ENCODE results near the gene PRKN.

PRKN gene

DNA sequence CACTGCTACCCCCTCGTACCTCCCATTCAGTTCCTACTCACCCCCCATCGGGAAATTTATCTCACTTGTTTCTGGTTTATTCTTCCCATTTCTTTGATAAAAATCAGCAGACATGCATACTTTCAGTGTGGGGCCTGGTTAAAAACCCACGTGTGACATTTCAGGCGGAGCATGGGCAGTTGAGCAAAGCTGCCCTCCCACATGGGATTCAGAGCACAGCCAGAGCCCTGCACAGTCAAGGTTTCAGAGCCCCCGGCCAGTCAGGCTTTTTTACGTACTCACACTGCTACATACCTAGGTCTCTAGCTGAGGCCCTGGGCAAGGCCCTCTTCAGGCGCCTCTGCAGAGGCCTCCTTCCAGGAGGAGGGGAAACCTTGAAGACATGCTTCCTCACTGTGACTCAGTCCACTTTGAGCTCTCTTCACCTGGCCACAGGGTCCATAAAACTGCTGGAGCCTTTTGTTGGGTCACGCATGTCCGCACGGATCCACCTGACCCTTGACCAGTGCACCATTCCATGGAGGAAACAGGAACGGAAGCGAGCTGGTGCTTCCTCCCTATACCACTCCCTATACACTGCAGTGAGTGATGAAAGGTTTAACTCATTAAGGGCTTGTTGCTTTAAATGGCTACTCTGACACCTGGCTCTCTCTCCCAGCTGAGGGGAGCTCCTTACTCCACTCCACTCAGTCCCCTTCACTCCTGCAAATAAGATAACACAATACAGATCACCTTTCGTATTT, 713.3 kb downstream of the PRKN start:
- H3K27me3 ChIP-seq (ENCODE audit: insufficient read depth, low read length) = no peaks in the 10 kb centered on the region
- H3K9ac ChIP-seq (ENCODE audit: low read depth, low read length) = no peak overlapping the region
- H3K36me3 ChIP-seq (ENCODE audit: insufficient read depth, low read length) = no peaks in the 10 kb centered on the region
- no peak overlapping the region for H3K4me3 ChIP-seq (ENCODE audit: low read length)
- no peaks in the 10 kb centered on the region for H3K4me1 ChIP-seq (ENCODE audit: insufficient read depth, low read length)
- H3K27ac ChIP-seq (ENCODE audit: low read depth, low read length) = no peak overlapping the region
- no peaks in the 10 kb centered on the region; the same call in 1 of the 2 replicates for H3K9me3 ChIP-seq (ENCODE audit: insufficient read depth, low read depth, low read length)
- 88% methylated on average over 11 of the region's 13 CpGs for WGBS

DNA sequence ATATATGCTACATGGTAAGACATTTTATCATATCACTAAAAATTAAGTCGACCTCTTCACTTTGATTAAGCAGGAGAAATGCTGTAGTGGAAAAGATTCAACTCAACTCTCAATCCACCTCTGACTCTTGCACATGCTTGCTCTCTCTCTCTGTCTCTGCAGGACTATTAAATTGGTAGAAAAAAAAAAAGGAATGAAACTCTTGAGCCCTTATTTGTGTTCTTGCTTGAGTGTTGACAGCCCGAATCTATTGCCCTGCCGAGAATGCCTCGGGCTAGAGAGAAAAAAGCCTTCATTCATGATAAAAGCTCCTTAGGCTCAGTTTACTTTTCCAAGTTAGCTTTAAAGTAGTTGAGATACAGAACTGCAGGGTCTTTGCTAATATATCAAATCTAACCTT, 722.2 kb downstream of the PRKN start:
- H3K9ac ChIP-seq (ENCODE audit: low read depth, low read length) = no peak overlapping the region
- no peaks in the 10 kb centered on the region for H3K9me3 ChIP-seq (ENCODE audit: insufficient read depth, low read depth, low read length)
- no peaks in the 10 kb centered on the region for H3K36me3 ChIP-seq (ENCODE audit: insufficient read depth, low read length)
- no peak overlapping the region for H3K4me3 ChIP-seq (ENCODE audit: low read length)
- no peak overlapping the region for H3K27ac ChIP-seq (ENCODE audit: low read depth, low read length)
- H3K4me1 ChIP-seq (ENCODE audit: insufficient read depth, low read length) = peaks cover 6% of the 10 kb centered on the region
- H3K27me3 ChIP-seq (ENCODE audit: insufficient read depth, low read length) = no peaks in the 10 kb centered on the region
- 58% methylated on average over 4 of the region's 4 CpGs for WGBS

DNA sequence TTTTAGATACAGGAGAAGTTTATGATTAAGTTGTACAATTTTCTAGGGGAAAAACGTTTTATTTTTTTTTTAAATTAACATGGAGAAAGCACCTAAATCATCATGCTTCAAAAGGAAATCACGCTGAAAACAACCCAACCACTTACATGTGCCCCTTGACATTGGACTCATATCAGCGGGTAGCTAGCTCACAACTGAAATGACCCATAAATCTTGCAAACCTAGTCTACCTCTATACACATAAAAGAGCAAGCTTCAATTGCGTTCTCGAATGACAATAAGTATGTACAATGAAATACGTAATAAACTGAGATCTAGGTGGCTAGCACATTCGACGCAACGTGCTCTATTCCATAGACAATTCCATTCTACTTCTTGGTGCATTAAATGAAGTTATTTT, 730.8 kb downstream of the PRKN start:
- H3K9me3 ChIP-seq (ENCODE audit: insufficient read depth, low read depth, low read length) = no peaks in the 10 kb centered on the region
- H3K4me3 ChIP-seq (ENCODE audit: low read length) = no peak overlapping the region
- no peak overlapping the region for H3K27ac ChIP-seq (ENCODE audit: low read depth, low read length)
- no peak overlapping the region for H3K9ac ChIP-seq (ENCODE audit: low read depth, low read length)
- H3K4me1 ChIP-seq (ENCODE audit: insufficient read depth, low read length) = no peaks in the 10 kb centered on the region
- no peaks in the 10 kb centered on the region for H3K36me3 ChIP-seq (ENCODE audit: insufficient read depth, low read length)
- 97% methylated on average over 5 of the region's 9 CpGs for WGBS
- no peaks in the 10 kb centered on the region for H3K27me3 ChIP-seq (ENCODE audit: insufficient read depth, low read length)

DNA sequence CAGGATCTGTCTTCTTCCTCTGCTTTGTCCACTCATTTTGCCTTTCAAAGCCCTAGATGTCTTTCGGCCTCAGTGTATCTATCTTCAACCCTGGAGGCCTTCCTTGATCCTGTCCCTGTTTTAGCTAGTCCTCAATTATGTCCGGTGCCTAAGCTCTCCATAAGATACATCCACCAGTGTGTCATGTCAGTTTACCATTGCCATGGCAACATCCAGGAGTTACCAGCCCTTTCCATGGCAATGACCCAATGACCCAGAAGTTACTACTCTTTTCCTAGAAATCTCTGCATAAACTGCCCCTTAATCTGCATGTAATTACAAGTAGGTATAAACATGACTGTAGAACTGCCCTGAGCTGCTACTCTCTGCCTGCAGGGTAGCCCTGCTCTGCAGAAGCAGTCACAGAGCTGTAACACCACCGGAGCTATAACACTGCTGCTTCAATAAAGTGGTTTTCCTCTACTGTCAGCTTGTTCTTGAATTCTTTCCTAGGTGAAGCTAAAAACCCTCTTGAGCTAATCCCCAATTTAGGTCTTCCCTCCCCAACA, 741.6 kb downstream of the PRKN start:
- H3K4me1 ChIP-seq (ENCODE audit: insufficient read depth, low read length) = no peaks in the 10 kb centered on the region
- H3K27ac ChIP-seq (ENCODE audit: low read depth, low read length) = no peak overlapping the region
- no peak overlapping the region for H3K9ac ChIP-seq (ENCODE audit: low read depth, low read length)
- H3K27me3 ChIP-seq (ENCODE audit: insufficient read depth, low read length) = no peaks in the 10 kb centered on the region
- no peaks in the 10 kb centered on the region for H3K36me3 ChIP-seq (ENCODE audit: insufficient read depth, low read length)
- 92% methylated on average over 3 of the region's 3 CpGs for WGBS
- no peaks in the 10 kb centered on the region for H3K9me3 ChIP-seq (ENCODE audit: insufficient read depth, low read depth, low read length)
- H3K4me3 ChIP-seq (ENCODE audit: low read length) = no peak overlapping the region

DNA sequence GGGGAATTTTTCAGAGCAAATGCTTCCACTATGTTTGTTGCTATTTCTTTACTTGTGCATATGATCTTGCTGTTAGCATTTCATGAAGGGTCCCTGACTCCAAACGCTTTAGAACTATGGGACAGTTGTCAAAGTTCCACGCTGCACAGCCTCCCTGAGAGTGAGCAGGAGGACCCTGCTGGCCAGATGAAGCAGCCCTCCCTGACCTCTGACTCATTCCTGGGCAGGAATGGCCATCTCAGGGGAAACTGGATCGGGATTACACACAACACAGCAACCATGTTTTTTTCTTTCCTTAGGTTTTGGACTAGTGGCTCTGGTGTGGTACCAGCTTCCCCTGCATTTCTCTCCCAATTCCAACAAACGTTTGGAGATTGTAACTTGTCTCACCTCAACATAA, 742.9 kb downstream of the PRKN start:
- Histone ChIP-seq H3K9ac (ENCODE audit: low read depth, low read length) (no peak overlapping the region), H3K9me3 (ENCODE audit: insufficient read depth, low read depth, low read length) (no peaks in the 10 kb centered on the region), H3K36me3 (ENCODE audit: insufficient read depth, low read length) (no peaks in the 10 kb centered on the region), H3K27me3 (ENCODE audit: insufficient read depth, low read length) (no peaks in the 10 kb centered on the region), H3K4me1 (ENCODE audit: insufficient read depth, low read length) (no peaks in the 10 kb centered on the region), H3K27ac (ENCODE audit: low read depth, low read length) (no peak overlapping the region), H3K4me3 (ENCODE audit: low read length) (no peak overlapping the region)
- 93% methylated on average over 4 of the region's 4 CpGs for WGBS

DNA sequence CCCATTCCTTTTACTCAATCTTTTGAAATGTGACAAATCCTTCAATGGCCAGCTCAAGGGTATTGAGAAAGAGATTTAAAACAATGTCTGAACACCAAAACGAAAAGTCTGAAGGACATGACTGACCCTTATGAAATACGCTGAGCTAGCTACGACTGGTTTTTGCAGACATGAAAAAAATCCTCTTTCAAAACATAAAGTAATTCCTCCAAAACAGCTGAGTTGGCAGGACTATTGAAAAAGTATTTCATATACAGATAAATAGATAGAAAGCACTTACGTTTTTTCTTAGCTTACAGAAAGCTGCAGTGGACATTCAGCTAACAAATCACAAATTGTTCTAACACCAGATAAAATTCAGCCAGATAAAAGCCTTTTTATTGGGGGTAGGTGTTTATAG, 751.0 kb downstream of the PRKN start:
- H3K36me3 ChIP-seq (ENCODE audit: insufficient read depth, low read length) = no peaks in the 10 kb centered on the region
- no peaks in the 10 kb centered on the region for H3K4me1 ChIP-seq (ENCODE audit: insufficient read depth, low read length)
- no peak overlapping the region for H3K27ac ChIP-seq (ENCODE audit: low read depth, low read length)
- 94% methylated on average over 4 of the region's 4 CpGs for WGBS
- no peaks in the 10 kb centered on the region for H3K9me3 ChIP-seq (ENCODE audit: insufficient read depth, low read depth, low read length)
- no peak overlapping the region for H3K9ac ChIP-seq (ENCODE audit: low read depth, low read length)
- no peaks in the 10 kb centered on the region for H3K27me3 ChIP-seq (ENCODE audit: insufficient read depth, low read length)
- no peak overlapping the region for H3K4me3 ChIP-seq (ENCODE audit: low read length)

DNA sequence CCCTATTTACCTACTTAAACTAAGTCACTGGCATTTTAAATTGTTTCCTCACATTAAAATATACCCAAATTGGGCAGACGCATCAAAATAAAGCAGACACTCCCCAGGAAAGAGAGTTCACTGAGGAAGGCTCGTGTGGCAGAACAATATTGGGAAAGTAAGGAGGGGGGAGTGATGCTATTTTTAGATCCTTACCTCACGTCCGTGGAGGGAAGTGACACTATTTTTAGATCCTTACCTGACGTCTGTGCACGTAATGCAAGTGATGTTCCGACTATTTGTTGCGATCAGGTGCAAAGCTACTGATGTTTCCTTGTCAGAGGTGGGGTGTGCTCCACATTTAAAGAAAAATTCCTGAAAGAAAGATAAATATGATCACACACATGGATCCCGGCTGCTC, 754.5 kb downstream of the PRKN start:
- H3K4me3 ChIP-seq (ENCODE audit: low read length) = no peak overlapping the region
- H3K9ac ChIP-seq (ENCODE audit: low read depth, low read length) = no peak overlapping the region
- H3K27ac ChIP-seq (ENCODE audit: low read depth, low read length) = no peak overlapping the region
- no peaks in the 10 kb centered on the region for H3K36me3 ChIP-seq (ENCODE audit: insufficient read depth, low read length)
- H3K4me1 ChIP-seq (ENCODE audit: insufficient read depth, low read length) = no peaks in the 10 kb centered on the region
- 93% methylated on average over 9 of the region's 9 CpGs for WGBS
- no peaks in the 10 kb centered on the region for H3K27me3 ChIP-seq (ENCODE audit: insufficient read depth, low read length)
- H3K9me3 ChIP-seq (ENCODE audit: insufficient read depth, low read depth, low read length) = no peaks in the 10 kb centered on the region

DNA sequence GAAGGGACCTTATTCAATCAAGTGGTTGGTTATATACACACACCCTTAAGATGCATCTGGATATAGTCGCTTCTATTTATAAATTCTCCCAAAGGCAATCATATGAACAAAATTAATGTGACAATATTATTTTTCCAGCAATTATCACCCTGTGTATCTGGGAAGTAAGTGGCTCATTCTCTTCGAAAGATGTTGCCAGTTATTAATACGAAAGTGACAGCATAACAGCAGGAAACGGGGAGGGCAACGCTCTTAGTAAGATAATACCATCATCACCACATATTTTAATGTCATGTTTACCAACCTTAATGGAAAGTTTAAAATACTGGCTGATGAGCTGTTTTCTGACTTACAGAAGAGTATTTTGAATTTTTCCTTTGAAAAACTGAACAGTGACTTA, 756.5 kb downstream of the PRKN start:
- H3K27ac ChIP-seq (ENCODE audit: low read depth, low read length) = no peak overlapping the region
- no peaks in the 10 kb centered on the region for H3K4me1 ChIP-seq (ENCODE audit: insufficient read depth, low read length)
- WGBS = 100% methylated on average over 5 of the region's 5 CpGs
- H3K9me3 ChIP-seq (ENCODE audit: insufficient read depth, low read depth, low read length) = no peaks in the 10 kb centered on the region
- H3K9ac ChIP-seq (ENCODE audit: low read depth, low read length) = no peak overlapping the region
- no peaks in the 10 kb centered on the region for H3K27me3 ChIP-seq (ENCODE audit: insufficient read depth, low read length)
- H3K4me3 ChIP-seq (ENCODE audit: low read length) = no peak overlapping the region
- H3K36me3 ChIP-seq (ENCODE audit: insufficient read depth, low read length) = no peaks in the 10 kb centered on the region

DNA sequence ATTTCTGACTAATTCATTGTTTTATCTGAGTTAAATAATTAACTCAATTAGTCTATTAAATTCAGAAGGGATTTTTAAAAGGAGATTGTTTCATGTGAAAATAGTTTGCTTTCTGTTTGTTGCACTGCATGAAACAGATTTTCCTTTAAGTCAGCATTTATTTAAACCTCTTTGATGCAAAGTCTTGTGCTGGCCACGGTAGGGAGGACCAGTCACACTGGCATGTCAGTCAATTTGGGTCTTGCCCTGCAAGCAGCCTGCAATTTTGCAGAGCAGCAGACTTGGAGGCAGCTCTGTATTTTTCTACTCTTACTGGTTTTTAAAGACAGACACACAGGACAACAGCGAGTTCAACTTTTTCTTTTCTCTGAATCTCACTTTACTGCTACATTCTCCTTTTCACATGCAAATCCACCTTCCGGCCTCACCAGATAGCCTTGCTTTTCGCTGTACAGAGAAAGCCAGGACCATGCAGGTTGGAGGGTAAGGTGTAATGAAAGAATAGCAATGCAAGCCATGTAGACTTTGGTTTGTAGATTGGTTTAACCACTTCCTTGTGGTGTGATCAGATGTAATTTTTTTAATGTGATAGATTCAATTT, 763.8 kb downstream of the PRKN start:
- H3K27me3 ChIP-seq (ENCODE audit: insufficient read depth, low read length) = no peaks in the 10 kb centered on the region
- no peak overlapping the region; the same call in 1 of the 2 replicates for H3K9ac ChIP-seq (ENCODE audit: low read depth, low read length)
- peak overlapping the region; percentile 62; the same call in 1 of the 2 replicates for H3K27ac ChIP-seq (ENCODE audit: low read depth, low read length)
- H3K4me3 ChIP-seq (ENCODE audit: low read length) = no peak overlapping the region
- H3K9me3 ChIP-seq (ENCODE audit: insufficient read depth, low read depth, low read length) = no peaks in the 10 kb centered on the region
- WGBS = 16% methylated on average over 4 of the region's 4 CpGs
- H3K36me3 ChIP-seq (ENCODE audit: insufficient read depth, low read length) = no peaks in the 10 kb centered on the region
- peaks cover 23% of the 10 kb centered on the region for H3K4me1 ChIP-seq (ENCODE audit: insufficient read depth, low read length)

DNA sequence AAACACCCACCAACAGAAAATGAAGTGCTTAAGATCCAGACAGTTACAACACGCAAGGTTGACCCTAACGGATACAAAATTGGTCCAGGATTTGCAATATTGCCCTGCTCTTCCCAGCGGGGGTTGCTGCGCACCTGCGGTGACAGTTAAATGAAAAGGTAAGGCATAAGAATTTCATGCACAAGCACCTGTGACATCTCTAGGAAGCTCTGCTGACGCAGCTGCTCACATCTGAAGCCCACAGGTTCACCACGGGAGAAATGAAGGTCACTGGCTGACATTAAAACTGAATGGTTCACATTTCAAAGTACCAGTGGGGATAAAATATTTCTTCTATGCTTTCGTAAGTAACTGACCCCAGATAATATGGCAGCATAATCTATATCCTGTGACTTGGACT, 764.4 kb downstream of the PRKN start:
- 90% methylated on average over 8 of the region's 8 CpGs for WGBS
- Histone ChIP-seq H3K27me3 (ENCODE audit: insufficient read depth, low read length) (no peaks in the 10 kb centered on the region), H3K36me3 (ENCODE audit: insufficient read depth, low read length) (no peaks in the 10 kb centered on the region), H3K9ac (ENCODE audit: low read depth, low read length) (no peak overlapping the region), H3K9me3 (ENCODE audit: insufficient read depth, low read depth, low read length) (no peaks in the 10 kb centered on the region), H3K4me3 (ENCODE audit: low read length) (no peak overlapping the region), H3K4me1 (ENCODE audit: insufficient read depth, low read length) (peaks cover 23% of the 10 kb centered on the region), H3K27ac (ENCODE audit: low read depth, low read length) (no peak overlapping the region)

DNA sequence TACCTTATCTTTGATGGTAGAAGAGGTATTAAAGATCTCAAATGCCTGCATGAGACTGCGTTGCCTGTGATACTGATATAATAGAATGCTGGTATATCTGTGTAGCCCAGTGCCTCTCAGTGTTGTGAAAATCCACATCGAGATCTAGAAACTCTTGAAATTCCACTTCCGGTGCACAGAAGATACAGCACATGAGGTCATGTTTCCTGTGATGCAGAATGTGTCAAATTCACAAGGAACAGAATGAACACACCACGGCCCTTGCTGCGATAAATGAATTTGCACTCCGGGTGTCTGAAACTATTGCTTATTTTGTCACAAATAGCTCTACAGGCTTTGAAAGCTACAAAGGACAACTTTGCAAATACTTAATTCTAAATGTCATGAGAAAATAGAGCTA, 765.8 kb downstream of the PRKN start:
- 95% methylated on average over 6 of the region's 6 CpGs for WGBS

More for the DNA sequence above, 765.8 kb downstream of the PRKN start:
- Histone ChIP-seq H3K4me3 (ENCODE audit: low read length) (no peak overlapping the region), H3K27me3 (ENCODE audit: insufficient read depth, low read length) (no peaks in the 10 kb centered on the region), H3K9me3 (ENCODE audit: insufficient read depth, low read depth, low read length) (no peaks in the 10 kb centered on the region), H3K27ac (ENCODE audit: low read depth, low read length) (no peak overlapping the region), H3K9ac (ENCODE audit: low read depth, low read length) (no peak overlapping the region), H3K36me3 (ENCODE audit: insufficient read depth, low read length) (no peaks in the 10 kb centered on the region), H3K4me1 (ENCODE audit: insufficient read depth, low read length) (peaks cover 23% of the 10 kb centered on the region)
